ENCODE data around the gene SWAP70.

SWAP70 gene

GRCh38 chr11:9796266-9796665, 132.4 kb downstream of the SWAP70 start:
- Mint-ChIP-seq H3K27ac (no peak overlapping the region), H3K36me3 (ENCODE audit: low read depth) (peaks cover 25% of the 10 kb centered on the region), H3K9me3 (no peaks in the 10 kb centered on the region), H3K4me3 (no peak overlapping the region), H3K4me1 (ENCODE audit: low read depth) (peaks cover 12% of the 10 kb centered on the region), H3K27me3 (no peaks in the 10 kb centered on the region)

- no peaks in the 10 kb centered on the region for H3K9me3 Mint-ChIP-seq
- peaks cover 12% of the 10 kb centered on the region for H3K4me1 Mint-ChIP-seq (ENCODE audit: low read depth)
- H3K36me3 Mint-ChIP-seq (ENCODE audit: low read depth) = peaks cover 20% of the 10 kb centered on the region
- no peaks in the 10 kb centered on the region for H3K27me3 Mint-ChIP-seq
- H3K4me3 Mint-ChIP-seq = no peak overlapping the region
- no peak overlapping the region for H3K27ac Mint-ChIP-seq
Observed at GRCh38 chr11:9796854-9797253, 133.0 kb downstream of the SWAP70 start.

- H3K27me3 Mint-ChIP-seq = no peaks in the 10 kb centered on the region
Observed at GRCh38 chr11:9797300-9797699, 133.4 kb downstream of the SWAP70 start.

GRCh38 chr11:9799886-9800285, 136.0 kb downstream of the SWAP70 start:
- H3K36me3 Mint-ChIP-seq (ENCODE audit: low read depth) = peaks cover 19% of the 10 kb centered on the region
- H3K4me1 Mint-ChIP-seq (ENCODE audit: low read depth) = peaks cover 22% of the 10 kb centered on the region
- H3K9me3 Mint-ChIP-seq = no peaks in the 10 kb centered on the region
- no peaks in the 10 kb centered on the region for H3K27me3 Mint-ChIP-seq
- H3K27ac Mint-ChIP-seq = no peak overlapping the region
- H3K4me3 Mint-ChIP-seq = no peak overlapping the region

More at GRCh38 chr11:9797300-9797699, 133.4 kb downstream of the SWAP70 start:
- Mint-ChIP-seq H3K9me3 (no peaks in the 10 kb centered on the region), H3K36me3 (ENCODE audit: low read depth) (peaks cover 19% of the 10 kb centered on the region), H3K27ac (no peak overlapping the region), H3K4me1 (ENCODE audit: low read depth) (peaks cover 13% of the 10 kb centered on the region), H3K4me3 (no peak overlapping the region)

- Mint-ChIP-seq H3K9me3 (no peaks in the 10 kb centered on the region), H3K27ac (no peak overlapping the region), H3K4me1 (ENCODE audit: low read depth) (peaks cover 22% of the 10 kb centered on the region), H3K4me3 (no peak overlapping the region), H3K36me3 (ENCODE audit: low read depth) (peaks cover 29% of the 10 kb centered on the region), H3K27me3 (no peaks in the 10 kb centered on the region)
Observed at GRCh38 chr11:9802291-9802861, 138.5 kb downstream of the SWAP70 start.

All from stimulated activated naive CD8-positive, alpha-beta T cell treated with anti-CD3 and anti-CD28 coated beads, Interleukin-15, Interleukin-2, amounts not matched to agents 100 ng/mL and 50 ng/mL, for 24 hours (primary cell).